GM21619 (cell line): ENCODE measurements around the gene WLS.

Experiments used
- ATAC-seq: cut with Tn5 transposase; IDR thresholded peaks from one replicate; pipeline ENCODE4 v1.9.1; 2021; ENCODE audit not compliant: unreplicated experiment

The WLS gene

GRCh38 chr1:68228851-68229250 is 3.5 kb downstream of the WLS start:
- ATAC-seq = no peak

DNA sequence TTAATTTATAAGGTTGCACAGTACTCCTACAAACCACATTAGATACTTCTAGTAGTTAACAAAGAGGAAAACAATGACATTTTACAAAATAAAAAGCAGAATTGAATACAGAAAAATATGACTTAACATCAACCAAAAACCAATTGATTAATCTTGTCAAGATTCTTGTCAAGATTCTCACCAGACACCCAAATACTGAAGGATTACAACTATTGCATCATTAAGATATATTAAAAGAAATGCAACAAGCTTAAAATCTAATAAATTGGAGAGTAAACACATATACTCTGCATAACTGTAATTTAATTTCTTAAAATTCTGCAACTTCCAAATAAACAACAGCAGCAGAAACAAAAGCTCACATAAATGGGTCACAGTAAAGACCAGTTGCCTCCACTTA is 4.7 kb downstream of the WLS start:
- ATAC-seq = no peak

DNA sequence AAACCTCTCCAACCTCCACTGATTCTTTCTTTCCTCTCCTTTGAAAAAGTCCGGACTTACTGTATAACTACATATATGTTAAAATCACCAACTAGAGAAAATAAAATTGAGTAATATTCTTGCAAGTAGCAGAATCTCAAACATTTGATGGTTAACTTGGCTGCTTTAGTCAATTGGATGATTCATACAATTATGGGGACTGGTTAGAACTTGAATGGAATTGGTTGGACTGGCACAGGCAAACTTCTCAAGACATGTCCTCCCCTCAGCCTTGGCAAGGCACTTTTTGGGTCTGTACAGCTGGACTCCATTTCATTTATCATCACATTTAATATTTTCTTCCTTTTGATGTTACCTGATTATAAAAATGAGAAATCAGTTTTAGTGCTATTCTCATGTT is 6.5 kb downstream of the WLS start:
- no peak for ATAC-seq

- ATAC-seq = no peak
Observed at GRCh38 chr1:68223687-68224086, 8.6 kb downstream of the WLS start.

DNA sequence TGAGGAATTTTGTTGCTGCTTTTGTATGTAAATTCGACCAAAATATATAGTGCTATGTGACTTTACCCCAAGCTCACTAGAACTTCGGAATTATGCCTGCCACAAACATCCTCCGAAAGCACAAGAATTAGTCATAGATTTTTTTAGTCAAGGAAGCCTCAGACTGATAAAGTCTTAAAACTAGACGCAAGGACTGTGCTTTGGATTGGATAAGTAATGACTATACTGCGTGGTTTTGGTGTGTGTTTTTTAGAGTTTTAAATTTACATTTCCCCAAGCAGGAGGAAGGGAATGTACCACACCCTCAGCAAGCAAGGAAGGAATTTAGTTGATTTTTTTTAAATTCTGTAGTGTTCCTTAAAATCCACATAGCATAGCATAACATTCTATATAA is 10.3 kb downstream of the WLS start:
- ATAC-seq = no peak

- ATAC-seq = no peak
Observed at GRCh38 chr1:68221001-68221979, 11.0 kb downstream of the WLS start.

DNA sequence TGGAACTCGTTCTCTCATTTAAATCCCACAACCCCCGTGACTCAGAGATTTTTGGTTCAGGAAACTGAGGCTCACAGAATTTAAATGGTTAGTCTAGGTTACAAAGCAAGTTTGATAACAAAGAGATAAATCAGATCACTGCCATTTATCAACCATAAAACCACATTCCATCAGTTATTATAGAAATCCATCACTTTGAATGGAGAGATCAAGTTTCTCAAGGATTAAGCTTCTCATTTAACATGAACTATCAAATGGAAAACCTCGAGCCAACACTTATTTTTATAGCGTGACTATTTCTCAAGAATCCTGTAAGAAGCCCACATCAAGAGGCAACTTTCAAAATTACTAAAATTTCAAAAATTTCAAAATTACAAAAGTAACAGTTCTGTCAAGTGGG is 11.9 kb downstream of the WLS start:
- no peak for ATAC-seq

DNA sequence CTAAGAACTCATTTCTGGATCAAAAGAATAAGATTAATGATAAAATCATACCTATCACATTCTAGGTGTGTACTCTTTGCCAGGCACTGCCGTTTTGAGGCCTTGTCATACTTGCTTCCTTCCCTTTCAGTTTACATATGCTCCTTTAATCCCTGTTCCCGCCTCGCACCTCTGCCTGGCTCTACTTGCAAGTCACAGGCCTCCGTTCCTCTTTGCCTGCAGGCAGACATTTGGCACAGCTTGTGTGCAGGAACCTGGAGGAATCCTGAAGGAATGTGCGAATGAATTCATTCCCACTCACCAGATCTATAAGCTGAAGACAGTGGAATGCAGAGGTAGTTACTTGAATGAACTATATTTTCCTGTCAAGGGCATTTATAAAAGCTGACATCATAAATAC is 13.8 kb downstream of the WLS start:
- no peak for ATAC-seq

- no peak for ATAC-seq
Observed at GRCh38 chr1:68217618-68218017, 14.7 kb downstream of the WLS start.

GRCh38 chr1:68217060-68217554 is 15.2 kb downstream of the WLS start:
- no peak for ATAC-seq

DNA sequence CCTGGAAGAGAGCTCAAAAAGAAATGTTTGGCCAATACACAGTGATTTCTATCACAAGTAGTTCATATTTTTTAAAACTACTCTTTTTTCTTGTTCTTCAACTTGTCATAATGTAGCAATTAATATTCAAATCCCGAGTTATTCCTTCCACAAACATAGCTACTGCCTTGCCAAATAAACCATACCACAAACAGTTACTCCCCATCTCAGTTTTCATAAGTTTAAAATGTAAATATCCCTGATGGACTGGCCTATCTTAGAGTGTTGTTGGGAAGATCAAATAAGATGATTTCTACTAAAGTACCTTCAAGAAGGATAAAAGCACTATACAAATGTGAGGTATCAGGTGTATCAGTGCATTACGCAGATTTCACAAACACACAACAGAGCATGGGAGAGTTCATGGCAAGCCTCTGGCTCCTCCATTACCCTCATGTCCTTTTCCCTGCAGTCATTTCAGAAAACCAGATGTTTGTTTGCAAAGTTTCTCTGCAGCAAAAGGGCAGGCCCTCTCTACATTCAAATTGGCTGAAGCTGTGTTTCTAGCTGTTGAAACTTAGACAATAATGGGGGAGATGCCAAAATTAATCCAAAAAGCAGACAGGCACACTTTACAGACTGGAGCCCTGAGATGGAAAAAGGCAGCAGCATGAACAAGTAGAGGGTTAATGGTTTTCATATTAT is 16.1 kb downstream of the WLS start:
- ATAC-seq = no peak

GRCh38 chr1:68213843-68214242 is 18.5 kb downstream of the WLS start:
- no peak for ATAC-seq

- ATAC-seq = no peak
Observed at GRCh38 chr1:68211761-68212380, 20.5 kb downstream of the WLS start.

DNA sequence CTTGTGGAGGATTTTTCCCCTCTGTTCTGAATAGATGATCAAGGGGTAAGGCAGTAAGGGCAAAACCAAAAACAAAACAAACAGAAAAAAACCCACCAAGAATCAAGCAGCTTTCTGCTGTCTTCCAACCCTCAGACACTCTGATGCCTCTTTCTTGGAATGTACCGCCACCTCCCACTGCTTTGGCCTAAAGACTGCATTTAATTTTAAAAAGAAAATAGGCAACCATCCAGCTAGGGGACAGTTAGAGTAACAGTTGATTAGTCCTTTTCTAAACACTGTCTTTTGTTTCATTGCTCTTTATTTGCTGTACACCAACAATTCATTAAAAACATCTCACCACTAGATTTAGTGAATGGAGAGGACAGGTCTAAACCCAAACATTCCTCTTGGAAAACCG is 21.5 kb downstream of the WLS start:
- no peak for ATAC-seq

DNA sequence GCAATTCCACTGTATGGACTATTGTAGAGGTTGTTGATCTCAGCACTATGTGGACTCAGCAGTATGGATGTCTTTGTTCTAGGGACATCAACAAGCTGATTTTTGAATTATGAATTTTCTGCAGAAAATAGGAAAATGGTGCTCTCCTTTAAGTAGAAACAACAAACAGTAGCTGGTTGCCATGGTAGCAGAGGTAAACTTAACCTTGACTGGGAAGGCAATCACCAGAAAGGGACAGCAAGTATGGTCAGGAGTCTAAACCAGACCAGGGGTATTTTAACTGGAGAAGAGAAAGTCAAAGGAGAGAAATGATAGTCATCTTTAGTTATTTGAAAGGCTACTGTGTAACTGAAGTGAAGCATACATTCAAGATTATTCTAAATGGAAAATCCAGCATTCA is 22.3 kb downstream of the WLS start:
- ATAC-seq = no peak

- ATAC-seq = no peak
Observed at GRCh38 chr1:68206848-68207689, 25.3 kb downstream of the WLS start.

GRCh38 chr1:68205794-68206358 is 26.4 kb downstream of the WLS start:
- ATAC-seq = no peak

DNA sequence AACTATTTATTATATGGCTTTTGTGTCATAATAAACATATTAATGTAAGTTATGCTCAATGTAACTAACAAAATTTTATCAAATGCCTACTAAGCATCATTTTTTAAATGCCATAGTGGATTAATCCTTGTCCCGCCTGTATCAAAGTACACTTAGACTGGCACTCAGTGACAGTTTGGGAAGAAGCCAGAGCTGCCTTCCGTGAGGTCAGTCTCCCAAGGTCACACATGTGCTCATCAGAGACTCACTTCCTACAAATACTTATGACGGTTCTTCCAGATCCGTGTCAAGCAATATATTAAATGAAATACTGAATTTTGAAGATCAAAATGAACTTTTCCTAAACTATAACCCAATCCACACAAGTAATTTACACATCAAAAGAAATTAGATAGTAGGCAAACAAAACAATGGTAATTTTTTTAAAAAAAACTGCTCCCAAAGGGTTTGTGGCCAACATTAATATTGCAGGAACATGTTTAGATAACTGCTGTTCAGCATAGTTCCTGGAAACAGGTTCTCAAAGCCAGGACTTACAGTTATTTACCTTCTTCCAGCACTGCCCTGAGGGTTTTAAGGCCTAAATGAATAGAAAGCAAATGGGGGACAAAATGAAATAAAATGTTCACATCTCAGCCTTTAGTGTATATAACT is 27.2 kb downstream of the WLS start:
- no peak for ATAC-seq

DNA sequence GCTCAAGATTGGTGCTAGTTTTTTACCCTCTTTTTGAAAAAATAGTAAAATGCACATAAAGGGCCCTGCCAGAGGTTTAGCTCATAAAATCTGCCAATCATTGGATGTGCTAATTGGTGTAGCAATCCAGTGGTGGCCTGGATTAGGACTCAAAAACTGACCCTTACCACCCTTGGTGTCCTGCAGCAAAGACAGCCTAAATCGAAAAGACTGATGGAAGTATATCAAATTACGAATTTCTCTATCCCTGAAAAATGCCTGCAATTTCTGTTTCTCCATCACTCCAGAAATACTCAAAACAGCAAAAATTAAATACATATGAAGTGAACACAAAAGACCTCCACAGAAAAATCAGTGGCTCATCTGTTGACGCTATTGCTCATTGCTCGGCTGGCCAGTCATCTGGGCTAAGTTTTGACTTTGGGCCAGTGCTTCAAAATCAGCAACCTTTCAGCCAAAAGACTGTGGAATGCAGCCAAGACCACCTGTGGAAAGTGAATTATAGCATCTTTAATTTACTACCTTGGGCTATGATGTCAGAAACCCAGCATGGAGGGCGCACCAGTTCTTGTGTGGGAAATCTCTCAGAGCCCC is 30.0 kb downstream of the WLS start:
- ATAC-seq = no peak
